ENCODE data around the gene TANC1. TPM values are rescaled to one million over a fixed set of nuclear protein-coding genes. Genes with fewer than 3 reads are reported as not detected.

TANC1 gene
- total and polyA plus RNA-seq, 2 donors (not counting 3 experiments of a cell fraction or from before 2014, with no cell fraction given) = 58.9 to 99.4 TPM

- TF ChIP-seq MAX (IDR thresholded peaks at IDR 0.05; ENCODE audit: insufficient read depth, insufficient read length) (no peak), MYC (IDR thresholded peaks at IDR 0.05; ENCODE audit: low read depth, low read length) (no peak), POLR2AphosphoS5 (IDR thresholded peaks at IDR 0.05; ENCODE audit: insufficient read depth, low read depth, low read length) (no peak), POLR2A (IDR thresholded peaks at IDR 0.05; ENCODE audit: low read depth, low read length) (no peak), FOS (IDR thresholded peaks at IDR 0.05; ENCODE audit: borderline replicate concordance, insufficient read depth, low read length) (no peak), EZH2 (IDR thresholded peaks at IDR 0.05; ENCODE audit: borderline replicate concordance, low read depth, low read length, severe bottlenecking) (no peak), CTCF (IDR thresholded peaks at IDR 0.05; ENCODE audit: extremely low read depth in 1 of 2, insufficient read depth in 1 of 2, low read depth in 1 of 2, low read length in 2 of 2) (no peak)
- dilution Hi-C loops (cut with MboI; ENCODE audit: extremely low pct_ligation_motif_present, low sequenced_read_pairs) = no loop called here
- Histone ChIP-seq H3K79me2 (ENCODE audit: control insufficient read depth, insufficient read depth, low read length) (no peaks in the 10 kb centered on the region), H3K4me2 (ENCODE audit: insufficient read depth, low read length) (no peak overlapping the region), H2AFZ (ENCODE audit: low read depth, low read length) (no peak overlapping the region), H3K9ac (replicated peaks; ENCODE audit: extremely low read depth, insufficient read depth, low read length) (no peak overlapping the region), H4K20me1 (replicated peaks; ENCODE audit: control insufficient read depth, extremely low read depth, insufficient read depth, low read length) (no peaks in the 10 kb centered on the region), H3K36me3 (ENCODE audit: control insufficient read depth in 2 of 2, extremely low read depth in 1 of 2, insufficient read depth in 2 of 2, low read length in 2 of 2) (peaks cover 15 to 39% of the 10 kb centered on the region in 2 experiments), H3K4me3 (replicated peaks in 1 of 3; ENCODE audit: insufficient read depth in 1 of 3, low read depth in 1 of 3, low read length in 3 of 3) (no peak overlapping the region), H3K27me3 (ENCODE audit: control insufficient read depth in 2 of 2, insufficient read depth in 2 of 2, low read length in 2 of 2) (no peaks in the 10 kb centered on the region), H3K27ac (ENCODE audit: insufficient read depth, low read depth, low read length) (no peak overlapping the region), H3K9me3 (replicated peaks; ENCODE audit: control insufficient read depth, insufficient read depth, low read length) (no peaks in the 10 kb centered on the region), H3K4me1 (ENCODE audit: control insufficient read depth, extremely low read depth, insufficient read depth, low read length) (no peaks in the 10 kb centered on the region), H3K9me1 (replicated peaks; ENCODE audit: control insufficient read depth, extremely low read depth, insufficient read depth, low read length) (no peaks in the 10 kb centered on the region)
- DNase-seq (ENCODE audit: low read depth, low spot score) (no peak), FAIRE-seq (no peak)
- intact Hi-C loops (cut with micrococcal nuclease) = no loop called here
- CTCF ChIA-PET = interaction anchor here (0.5 to 1.3 kb wide), 2 partner anchors 10 to 43 kb away, joined by 3 read pairs; no protein-coding TSS in a partner anchor
- no TSS peak for BruUV-seq (replicated peaks)
- POLR2A ChIA-PET = no interaction called here
Measured at GRCh38 chr2:159179096-159179495, 210.7 kb downstream of the TANC1 start.
